GM08714 (cell line): ENCODE measurements around the gene BRD3OS.

ENCODE experiments used
- H3K4me3 ChIP-seq: fragments of 200-500 bp; sonication (Bioruptor generic); 2 replicates; pipeline ENCODE4 v1.5.1; 2014; ENCODE audit warnings: mild to moderate bottlenecking, low read length, inconsistent platforms
- ZNF274 ChIP-seq: IDR thresholded peaks from 2 replicates; pipeline ENCODE4 v1.6.1; 2012; ENCODE audit warnings: mild to moderate bottlenecking, low read depth, low read length

BRD3OS gene

GRCh38 chr9:133993635-133994253 lies 31.5 kb upstream of the BRD3OS start:
- no peak for TF ChIP-seq ZNF274
- H3K4me3 ChIP-seq: peak overlapping the region; percentile 68; the same call in 1 of the 2 replicates

- no peak for TF ChIP-seq ZNF274
- H3K4me3 ChIP-seq: no peak overlapping the region
Measured at GRCh38 chr9:133994353-133995011, 30.8 kb upstream of the BRD3OS start.

GRCh38 chr9:133995012-133995896 lies 30.0 kb upstream of the BRD3OS start:
- TF ChIP-seq ZNF274: no peak
- no peak overlapping the region for H3K4me3 ChIP-seq

GRCh38 chr9:133996531-133997520 lies 28.5 kb upstream of the BRD3OS start:
- TF ChIP-seq ZNF274: no peak
- H3K4me3 ChIP-seq: no peak overlapping the region

- TF ChIP-seq ZNF274: no peak
Measured at GRCh38 chr9:133997584-133997983, 27.7 kb upstream of the BRD3OS start.

GRCh38 chr9:133998915-133999595 lies 26.2 kb upstream of the BRD3OS start:
- no peak overlapping the region for H3K4me3 ChIP-seq
- TF ChIP-seq ZNF274: no peak

More at GRCh38 chr9:133997584-133997983, 27.7 kb upstream of the BRD3OS start:
- H3K4me3 ChIP-seq: no peak overlapping the region

GRCh38 chr9:133999851-134000265 lies 25.4 kb upstream of the BRD3OS start:
- H3K4me3 ChIP-seq: no peak overlapping the region
- no peak for TF ChIP-seq ZNF274

GRCh38 chr9:134002796-134003195 lies 22.5 kb upstream of the BRD3OS start:
- no peak overlapping the region for H3K4me3 ChIP-seq
- no peak for TF ChIP-seq ZNF274

- H3K4me3 ChIP-seq: no peak overlapping the region
- no peak for TF ChIP-seq ZNF274
Measured at GRCh38 chr9:134003237-134003636, 22.0 kb upstream of the BRD3OS start.

- no peak overlapping the region for H3K4me3 ChIP-seq
- no peak for TF ChIP-seq ZNF274
Measured at GRCh38 chr9:134004131-134004873, 21.0 kb upstream of the BRD3OS start.

GRCh38 chr9:134004881-134005280 lies 20.4 kb upstream of the BRD3OS start:
- no peak overlapping the region for H3K4me3 ChIP-seq
- TF ChIP-seq ZNF274: no peak

GRCh38 chr9:134005381-134005780 lies 19.9 kb upstream of the BRD3OS start:
- H3K4me3 ChIP-seq: no peak overlapping the region
- TF ChIP-seq ZNF274: no peak

- no peak for TF ChIP-seq ZNF274
- H3K4me3 ChIP-seq: no peak overlapping the region
Measured at GRCh38 chr9:134007150-134007549, 18.1 kb upstream of the BRD3OS start.
